ENCODE data around the gene DMWD.

- TF ChIP-seq RAD21 (IDR thresholded peaks at IDR 0.05; ENCODE audit: low read length) (no peak), CTCF (conservative IDR thresholded peaks at IDR 0.05; ENCODE audit: low read depth, low read length) (no peak), CHD1 (IDR thresholded peaks at IDR 0.05; ENCODE audit: low read depth, low read length) (no peak), POLR2A (IDR thresholded peaks at IDR 0.05; ENCODE audit: low read depth, low read length) (no peak), MAZ (IDR thresholded peaks at IDR 0.05; ENCODE audit: borderline replicate concordance, low read depth, low read length) (no peak), RFX5 (IDR thresholded peaks at IDR 0.05; ENCODE audit: low read depth, low read length) (no peak), USF2 (IDR thresholded peaks at IDR 0.05; ENCODE audit: low read depth, low read length) (no peak), NFE2L2 (IDR thresholded peaks at IDR 0.05; ENCODE audit: low read depth, low read length) (no peak), RCOR1 (IDR thresholded peaks at IDR 0.05; ENCODE audit: insufficient replicate concordance, low read length) (no peak), SMC3 (IDR thresholded peaks at IDR 0.05; ENCODE audit: low read depth, low read length) (no peak)
These were observed 19.3 kb downstream of the DMWD start for GRCh38 chr19:45773384-45773783.
